Esophagus muscularis mucosa (tissue), 4 donors: Measurements from ENCODE around the gene FERMT2.

Experiments used
- CTCF ChIP-seq, 3 experiments: fragments of 200-600 bp in 2 of 3; fragments of 450-650 bp in 1 of 3; sonication (generic) in 2 of 3; IDR thresholded peaks; one replicate each; pipeline ENCODE4 v1.5.1; 2017 to 2019; ENCODE audit warnings: antibody characterized with exemption in 3 of 3, mild to moderate bottlenecking in 2 of 3, moderate library complexity in 1 of 3
- EP300 ChIP-seq: sonication (generic); formaldehyde crosslinking; IDR thresholded peaks from one replicate; pipeline ENCODE4 v1.6.1; 2017; ENCODE audit warnings: antibody characterized with exemption
- POLR2A ChIP-seq: fragments of 450-650 bp; IDR thresholded peaks from one replicate; pipeline ENCODE4 v1.6.1; 2017; ENCODE audit warnings: antibody characterized with exemption, moderate library complexity, mild to moderate bottlenecking, low read depth

GRCh38 chr14:52879958-52880357, 70.9 kb downstream of the FERMT2 start:
- TF ChIP-seq CTCF (IDR thresholded peaks at IDR 0.05) (no peak), POLR2A (no peak), EP300 (no peak)
